Measurements from ENCODE around the gene ACTA1. TPM values are rescaled to one million over a fixed set of nuclear protein-coding genes. Genes with fewer than 3 reads are reported as not detected.
A peak's percentile ranks its signal among the peaks of the same experiment; 100 is the strongest.

The ACTA1 gene
- polyA plus RNA-seq, 1 donor (not counting 4 experiments of a cell fraction or from before 2014, with no cell fraction given) = 0.05 TPM

DNA sequence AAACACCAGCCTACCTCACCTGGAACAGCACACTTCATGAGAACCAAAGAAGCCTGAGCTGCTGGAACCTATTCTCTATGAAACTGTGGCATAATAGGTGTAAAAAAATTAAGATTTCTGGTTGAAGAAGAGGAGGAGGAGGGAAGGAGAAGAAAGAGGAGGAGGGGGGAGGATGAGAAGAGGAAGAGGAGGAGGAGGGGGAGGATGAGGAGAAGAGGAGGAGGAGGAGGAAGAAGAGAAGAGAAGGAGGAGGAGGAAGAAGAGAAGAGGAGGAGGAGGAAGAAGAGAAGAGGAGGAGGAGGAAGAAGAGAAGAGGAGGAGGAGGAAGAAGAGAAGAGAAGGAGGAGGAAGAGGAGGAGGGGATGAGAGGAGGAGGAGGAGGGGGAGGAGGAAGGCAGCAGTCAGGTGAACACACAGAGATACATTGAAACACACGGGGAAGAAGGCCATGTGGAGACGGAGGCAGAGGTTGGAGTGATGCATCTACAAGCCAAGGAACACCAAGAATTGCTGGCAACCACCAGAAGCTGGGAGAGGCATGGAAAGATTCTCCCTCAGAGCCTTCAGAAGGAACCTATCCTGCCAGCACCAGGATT, 8.2 kb downstream of the ACTA1 start:
- peaks cover 2% of the 10 kb centered on the region for H3K9me1 ChIP-seq (ENCODE audit: control insufficient read depth, extremely low read depth, insufficient read depth, low read length)
- no peaks in the 10 kb centered on the region for H3K9me3 ChIP-seq (ENCODE audit: control insufficient read depth, low read depth, low read length)
- H2AFZ ChIP-seq (ENCODE audit: control insufficient read depth, low read length) = no peak overlapping the region
- H3K4me2 ChIP-seq (ENCODE audit: control insufficient read depth, extremely low read depth, insufficient read depth, low read depth, low read length) = no peak overlapping the region
- no peaks in the 10 kb centered on the region for H3K79me2 ChIP-seq (ENCODE audit: control insufficient read depth, insufficient read depth, low read length)
- H3K27ac ChIP-seq (ENCODE audit: control insufficient read depth, insufficient read depth, low read length) = no peak overlapping the region
- no peak overlapping the region for H3K9ac ChIP-seq (ENCODE audit: control insufficient read depth, extremely low read depth, insufficient read depth, low read length)
- no peaks in the 10 kb centered on the region for H3K4me1 ChIP-seq (ENCODE audit: control insufficient read depth, extremely low read depth, insufficient read depth, low read length)
- FAIRE-seq (no peak), DNase-seq (ENCODE audit: low read depth, low spot score) (no peak)
- TF ChIP-seq EZH2 (IDR thresholded peaks at IDR 0.05; ENCODE audit: low read length) = no peak
- TF ChIP-seq, protein P1, sequence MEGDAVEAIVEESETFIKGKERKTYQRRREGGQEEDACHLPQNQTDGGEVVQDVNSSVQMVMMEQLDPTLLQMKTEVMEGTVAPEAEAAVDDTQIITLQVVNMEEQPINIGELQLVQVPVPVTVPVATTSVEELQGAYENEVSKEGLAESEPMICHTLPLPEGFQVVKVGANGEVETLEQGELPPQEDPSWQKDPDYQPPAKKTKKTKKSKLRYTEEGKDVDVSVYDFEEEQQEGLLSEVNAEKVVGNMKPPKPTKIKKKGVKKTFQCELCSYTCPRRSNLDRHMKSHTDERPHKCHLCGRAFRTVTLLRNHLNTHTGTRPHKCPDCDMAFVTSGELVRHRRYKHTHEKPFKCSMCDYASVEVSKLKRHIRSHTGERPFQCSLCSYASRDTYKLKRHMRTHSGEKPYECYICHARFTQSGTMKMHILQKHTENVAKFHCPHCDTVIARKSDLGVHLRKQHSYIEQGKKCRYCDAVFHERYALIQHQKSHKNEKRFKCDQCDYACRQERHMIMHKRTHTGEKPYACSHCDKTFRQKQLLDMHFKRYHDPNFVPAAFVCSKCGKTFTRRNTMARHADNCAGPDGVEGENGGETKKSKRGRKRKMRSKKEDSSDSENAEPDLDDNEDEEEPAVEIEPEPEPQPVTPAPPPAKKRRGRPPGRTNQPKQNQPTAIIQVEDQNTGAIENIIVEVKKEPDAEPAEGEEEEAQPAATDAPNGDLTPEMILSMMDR (optimal IDR thresholded peaks at IDR 0.05 in 1 of 3, IDR thresholded peaks at IDR 0.05 in 1 of 3, conservative IDR thresholded peaks at IDR 0.05 in 1 of 3; ENCODE audit: extremely low read depth in 1 of 3, insufficient read depth in 2 of 3, low read length in 3 of 3) = no peak
- dilution Hi-C loops (cut with MboI; ENCODE audit: extremely low pct_ligation_motif_present, low sequenced_read_pairs) = no loop called here
- no peak overlapping the region for H3K4me3 ChIP-seq (ENCODE audit: control insufficient read depth in 2 of 3, extremely low read depth in 1 of 3, insufficient read depth in 2 of 3, low read depth in 1 of 3, low read length in 3 of 3)
- H4K20me1 ChIP-seq (ENCODE audit: control insufficient read depth, extremely low read depth, insufficient read depth, low read length) = no peaks in the 10 kb centered on the region
- peaks cover 30% of the 10 kb centered on the region for H3K27me3 ChIP-seq (ENCODE audit: control insufficient read depth, extremely low read depth, insufficient read depth, low read length)
- H3K36me3 ChIP-seq (ENCODE audit: control insufficient read depth in 2 of 2, extremely low read depth in 1 of 2, insufficient read depth in 2 of 2, low read length in 2 of 2) = no peaks in the 10 kb centered on the region

- H3K9ac ChIP-seq (ENCODE audit: control insufficient read depth, extremely low read depth, insufficient read depth, low read length) = no peak overlapping the region
- FAIRE-seq = no peak
- no peak for TF ChIP-seq EZH2 (IDR thresholded peaks at IDR 0.05; ENCODE audit: low read length)
- TF ChIP-seq, protein P1 (optimal IDR thresholded peaks at IDR 0.05 in 1 of 3, IDR thresholded peaks at IDR 0.05 in 1 of 3, conservative IDR thresholded peaks at IDR 0.05 in 1 of 3; ENCODE audit: extremely low read depth in 1 of 3, insufficient read depth in 2 of 3, low read length in 3 of 3) = peak in 1 of 3 experiments; percentile 29
- no peak overlapping the region for H3K4me2 ChIP-seq (ENCODE audit: control insufficient read depth, extremely low read depth, insufficient read depth, low read depth, low read length)
- H2AFZ ChIP-seq (ENCODE audit: control insufficient read depth, low read length) = no peak overlapping the region
- no peaks in the 10 kb centered on the region for H3K4me1 ChIP-seq (ENCODE audit: control insufficient read depth, extremely low read depth, insufficient read depth, low read length)
- H3K79me2 ChIP-seq (ENCODE audit: control insufficient read depth, insufficient read depth, low read length) = no peaks in the 10 kb centered on the region
- dilution Hi-C loops (cut with MboI; ENCODE audit: extremely low pct_ligation_motif_present, low sequenced_read_pairs) = no loop called here
- no peak overlapping the region for H3K27ac ChIP-seq (ENCODE audit: control insufficient read depth, insufficient read depth, low read length)
- H4K20me1 ChIP-seq (ENCODE audit: control insufficient read depth, extremely low read depth, insufficient read depth, low read length) = no peaks in the 10 kb centered on the region
- no peaks in the 10 kb centered on the region for H3K9me1 ChIP-seq (ENCODE audit: control insufficient read depth, extremely low read depth, insufficient read depth, low read length)
- H3K36me3 ChIP-seq (ENCODE audit: control insufficient read depth in 2 of 2, extremely low read depth in 1 of 2, insufficient read depth in 2 of 2, low read length in 2 of 2) = no peaks in the 10 kb centered on the region
- H3K4me3 ChIP-seq (ENCODE audit: control insufficient read depth in 2 of 3, extremely low read depth in 1 of 3, insufficient read depth in 2 of 3, low read depth in 1 of 3, low read length in 3 of 3) = no peak overlapping the region
- H3K9me3 ChIP-seq (ENCODE audit: control insufficient read depth, low read depth, low read length) = no peaks in the 10 kb centered on the region
- no peak for DNase-seq (ENCODE audit: low read depth, low spot score)
- no peaks in the 10 kb centered on the region for H3K27me3 ChIP-seq (ENCODE audit: control insufficient read depth, extremely low read depth, insufficient read depth, low read length)
Observed at GRCh38 chr1:229420765-229421164, 13.1 kb downstream of the ACTA1 start.
